NB4 (cell line): ENCODE measurements around the gene TMEM132E.

Source experiments
- DNase-seq: peaks from one replicate; pipeline ENCODE4 v3.0.0; 2010; ENCODE audit warnings: low read depth
- H3K4me3 ChIP-seq: one replicate; pipeline ENCODE4 v1.5.1; 2011; ENCODE audit warnings: mild to moderate bottlenecking, low read depth, low read length, moderate library complexity
- MYC ChIP-seq: IDR thresholded peaks from 2 replicates; pipeline ENCODE4 v1.6.1; 2011; ENCODE audit warnings: low read depth, low read length
- POLR2A ChIP-seq: IDR thresholded peaks from 2 replicates; pipeline ENCODE4 v1.6.1; 2011; ENCODE audit warnings: mild to moderate bottlenecking; ENCODE audit not compliant: insufficient read length; ENCODE audit errors: extremely low read depth
- TF ChIP-seq, protein P1 (sequence below): IDR thresholded peaks from one replicate; pipeline ENCODE4 v1.5.1; 2012; ENCODE audit warnings: low read depth, low read length
- TF ChIP-seq, protein P2 (sequence below): IDR thresholded peaks from 2 replicates; pipeline ENCODE4 v1.6.1; 2011; ENCODE audit warnings: low read depth, low read length

The TMEM132E gene

DNA sequence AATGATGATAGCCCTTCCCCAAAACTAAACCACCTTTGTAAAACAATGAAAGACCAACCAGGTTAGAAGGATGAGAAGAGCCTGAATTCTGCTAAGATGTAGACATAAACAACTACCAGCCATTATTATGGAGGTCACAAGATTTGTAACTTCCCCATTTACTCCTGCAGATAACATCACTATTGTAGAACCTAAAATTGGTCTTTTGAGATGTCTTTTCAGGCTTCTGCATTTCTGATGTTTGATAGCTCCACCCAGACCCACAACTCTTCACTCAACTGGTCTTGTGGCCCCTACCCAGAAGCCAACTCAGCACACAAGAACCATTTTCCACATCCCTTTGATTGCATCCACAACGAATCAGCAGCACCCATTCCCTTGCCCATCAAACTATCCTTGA, 100.8 kb downstream of the TMEM132E start:
- H3K4me3 ChIP-seq: no peak overlapping the region
- DNase-seq: peak; percentile 20
- TF ChIP-seq POLR2A (no peak), MYC (no peak)
- TF ChIP-seq, protein P1, sequence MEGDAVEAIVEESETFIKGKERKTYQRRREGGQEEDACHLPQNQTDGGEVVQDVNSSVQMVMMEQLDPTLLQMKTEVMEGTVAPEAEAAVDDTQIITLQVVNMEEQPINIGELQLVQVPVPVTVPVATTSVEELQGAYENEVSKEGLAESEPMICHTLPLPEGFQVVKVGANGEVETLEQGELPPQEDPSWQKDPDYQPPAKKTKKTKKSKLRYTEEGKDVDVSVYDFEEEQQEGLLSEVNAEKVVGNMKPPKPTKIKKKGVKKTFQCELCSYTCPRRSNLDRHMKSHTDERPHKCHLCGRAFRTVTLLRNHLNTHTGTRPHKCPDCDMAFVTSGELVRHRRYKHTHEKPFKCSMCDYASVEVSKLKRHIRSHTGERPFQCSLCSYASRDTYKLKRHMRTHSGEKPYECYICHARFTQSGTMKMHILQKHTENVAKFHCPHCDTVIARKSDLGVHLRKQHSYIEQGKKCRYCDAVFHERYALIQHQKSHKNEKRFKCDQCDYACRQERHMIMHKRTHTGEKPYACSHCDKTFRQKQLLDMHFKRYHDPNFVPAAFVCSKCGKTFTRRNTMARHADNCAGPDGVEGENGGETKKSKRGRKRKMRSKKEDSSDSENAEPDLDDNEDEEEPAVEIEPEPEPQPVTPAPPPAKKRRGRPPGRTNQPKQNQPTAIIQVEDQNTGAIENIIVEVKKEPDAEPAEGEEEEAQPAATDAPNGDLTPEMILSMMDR: no peak
- TF ChIP-seq, protein P2, sequence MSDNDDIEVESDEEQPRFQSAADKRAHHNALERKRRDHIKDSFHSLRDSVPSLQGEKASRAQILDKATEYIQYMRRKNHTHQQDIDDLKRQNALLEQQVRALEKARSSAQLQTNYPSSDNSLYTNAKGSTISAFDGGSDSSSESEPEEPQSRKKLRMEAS: no peak

DNA sequence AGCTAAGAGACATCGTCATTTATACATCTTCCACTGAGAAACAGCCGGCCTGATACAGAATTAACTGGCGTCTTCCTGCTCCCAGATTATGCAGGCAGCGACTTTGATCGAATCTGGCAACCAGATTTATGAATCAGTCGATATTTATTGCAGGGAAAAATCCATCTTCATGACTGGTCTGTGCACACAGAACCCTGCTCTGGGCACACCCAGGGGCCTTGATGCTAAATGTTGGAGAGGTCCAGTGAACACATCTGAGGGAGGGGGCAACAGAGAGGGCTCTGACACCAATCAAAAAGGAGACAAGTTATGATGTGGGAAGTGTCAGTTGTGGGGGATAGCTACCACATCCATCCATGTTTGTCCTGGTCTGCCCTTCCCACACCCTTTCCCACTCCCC, 102.9 kb downstream of the TMEM132E start:
- DNase-seq: no peak
- TF ChIP-seq MYC (no peak), POLR2A (no peak)
- TF ChIP-seq, protein P1: no peak
- TF ChIP-seq, protein P2: no peak
- no peak overlapping the region for H3K4me3 ChIP-seq

DNA sequence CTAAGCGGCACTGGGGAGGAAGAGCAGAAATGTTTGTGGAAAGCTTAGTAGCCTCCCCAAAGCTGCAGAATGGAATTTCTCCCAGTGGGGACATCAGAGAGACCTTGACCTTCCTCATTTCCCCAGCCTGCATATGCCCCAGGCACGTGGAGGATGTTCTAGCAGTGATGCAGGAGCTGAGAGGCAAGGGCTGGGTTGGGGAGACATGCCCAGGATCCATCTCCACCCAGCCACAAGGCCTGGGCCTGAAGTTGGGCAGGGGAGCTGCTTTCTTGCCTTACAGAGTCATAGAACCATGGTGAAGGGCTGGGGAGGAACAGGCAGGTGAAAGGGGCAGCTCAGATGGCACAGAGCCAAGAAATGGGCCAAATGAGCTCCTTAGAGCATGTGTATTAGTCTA, 104.0 kb downstream of the TMEM132E start:
- H3K4me3 ChIP-seq: no peak overlapping the region
- no peak for DNase-seq
- TF ChIP-seq, protein P1: no peak
- no peak for TF ChIP-seq POLR2A
- TF ChIP-seq, protein P2: no peak
- TF ChIP-seq MYC: no peak
